HepG2 (cell line): ENCODE data around the gene TRIM28. TPM values are rescaled to one million over a fixed set of nuclear protein-coding genes. Genes with fewer than 3 reads are reported as not detected.

ENCODE experiments used
- ATF7-NPFF ChIP-seq: sonication (generic); formaldehyde crosslinking; IDR thresholded peaks from 2 replicates; pipeline ENCODE4 v1.8.1; 2023; ENCODE audit warnings: mild to moderate bottlenecking, low read depth, missing genetic modification reagents, moderate library complexity
- PRPF4 ChIP-seq: fragments of 200-400 bp; formaldehyde crosslinking; IDR thresholded peaks from 2 replicates; pipeline ENCODE4 v1.6.1; 2016; ENCODE audit warnings: low read length, low read depth; ENCODE audit not compliant: poor library complexity, severe bottlenecking
- RNF2 ChIP-seq: fragments of 450-650 bp; conservative IDR thresholded peaks from 2 replicates; pipeline ENCODE4 v1.6.1; 2016; ENCODE audit warnings: low read depth
- RXRA ChIP-seq: sonication (generic); formaldehyde crosslinking; IDR thresholded peaks from 2 replicates; pipeline ENCODE4 v1.5.1; 2020; ENCODE audit warnings: missing genetic modification reagents
- SP2 ChIP-seq: sonication (generic); formaldehyde crosslinking; IDR thresholded peaks from 2 replicates; pipeline ENCODE4 v1.5.1; 2020; ENCODE audit warnings: mild to moderate bottlenecking, missing genetic modification reagents
- ZKSCAN5 ChIP-seq: sonication (generic); formaldehyde crosslinking; IDR thresholded peaks from 2 replicates; pipeline ENCODE4 v1.5.1; 2020; ENCODE audit warnings: mild to moderate bottlenecking, missing genetic modification reagents
- ZNF101 ChIP-seq: sonication (generic); formaldehyde crosslinking; IDR thresholded peaks from 2 replicates; pipeline ENCODE4 v1.4.0; 2020; ENCODE audit warnings: mild to moderate bottlenecking, low read depth, missing genetic modification reagents, borderline replicate concordance
- ZNF567 ChIP-seq: sonication (generic); formaldehyde crosslinking; IDR thresholded peaks from 2 replicates; pipeline ENCODE4 v1.8.1; 2023; ENCODE audit warnings: mild to moderate bottlenecking, missing genetic modification reagents, borderline replicate concordance
- ZNF607 ChIP-seq: sonication (generic); formaldehyde crosslinking; IDR thresholded peaks from 2 replicates; pipeline ENCODE4 v1.5.1; 2020; ENCODE audit warnings: missing genetic modification reagents, mild to moderate bottlenecking, borderline replicate concordance
- ZNF781 ChIP-seq: sonication (generic); formaldehyde crosslinking; IDR thresholded peaks from 2 replicates; pipeline ENCODE4 v1.5.1; 2020; ENCODE audit warnings: borderline replicate concordance, mild to moderate bottlenecking, missing genetic modification reagents; ENCODE audit errors: not compliant biosample characterization
- ZZZ3 ChIP-seq: sonication (generic); formaldehyde crosslinking; IDR thresholded peaks from 2 replicates; pipeline ENCODE4 v1.4.0; 2020; ENCODE audit warnings: missing genetic modification reagents, mild to moderate bottlenecking, borderline replicate concordance
- polyA plus RNA-seq, 8 experiments: library from polyadenylated mRNA; depleted of rRNA in 3 of 8; stranded (reverse) in 7 of 8; unstranded in 1 of 8; fragments of >200 nt; fragmentation: Illumina TruSeq in 4 of 8; extraction: Trizol in 4 of 8; gene quantifications; 2 replicates each; pipeline versions ENCODE4 v1.2.1 to v1.2.3, GENCODE V29; 2011 to 2016; ENCODE audit warnings: low read depth in 4 of 8, missing spikeins in 1 of 8, mixed read lengths in 1 of 8; ENCODE audit not compliant: insufficient read depth in 1 of 8
- total RNA-seq, 5 experiments: library from RNA; depleted of rRNA; stranded (reverse); fragments of >200 nt; fragmentation: Illumina TruSeq; extraction: Trizol; gene quantifications; 2 replicates each; pipeline ENCODE4 v1.2.3, GENCODE V29; 2016; ENCODE audit warnings: low read depth in 1 of 5
- TF ChIP-seq, protein P1 (sequence below): sonication (generic); formaldehyde crosslinking; IDR thresholded peaks from 2 replicates; pipeline ENCODE4 v1.4.0; 2020; ENCODE audit warnings: mild to moderate bottlenecking, low read depth, missing genetic modification reagents
- TF ChIP-seq, protein P2 (sequence below): fragments of 450-650 bp; IDR thresholded peaks from 2 replicates; pipeline ENCODE4 v1.6.1; 2016
- TF ChIP-seq, protein P3 (sequence below): sonication (generic); formaldehyde crosslinking; IDR thresholded peaks from 2 replicates; pipeline ENCODE4 v1.4.0; 2020; ENCODE audit warnings: mild to moderate bottlenecking, missing genetic modification reagents

The TRIM28 gene
- total and polyA plus RNA-seq, 2 of the 13 experiments (the other 11 are each of a cell fraction or from before 2014, with no cell fraction given): 361 to 439 TPM

DNA sequence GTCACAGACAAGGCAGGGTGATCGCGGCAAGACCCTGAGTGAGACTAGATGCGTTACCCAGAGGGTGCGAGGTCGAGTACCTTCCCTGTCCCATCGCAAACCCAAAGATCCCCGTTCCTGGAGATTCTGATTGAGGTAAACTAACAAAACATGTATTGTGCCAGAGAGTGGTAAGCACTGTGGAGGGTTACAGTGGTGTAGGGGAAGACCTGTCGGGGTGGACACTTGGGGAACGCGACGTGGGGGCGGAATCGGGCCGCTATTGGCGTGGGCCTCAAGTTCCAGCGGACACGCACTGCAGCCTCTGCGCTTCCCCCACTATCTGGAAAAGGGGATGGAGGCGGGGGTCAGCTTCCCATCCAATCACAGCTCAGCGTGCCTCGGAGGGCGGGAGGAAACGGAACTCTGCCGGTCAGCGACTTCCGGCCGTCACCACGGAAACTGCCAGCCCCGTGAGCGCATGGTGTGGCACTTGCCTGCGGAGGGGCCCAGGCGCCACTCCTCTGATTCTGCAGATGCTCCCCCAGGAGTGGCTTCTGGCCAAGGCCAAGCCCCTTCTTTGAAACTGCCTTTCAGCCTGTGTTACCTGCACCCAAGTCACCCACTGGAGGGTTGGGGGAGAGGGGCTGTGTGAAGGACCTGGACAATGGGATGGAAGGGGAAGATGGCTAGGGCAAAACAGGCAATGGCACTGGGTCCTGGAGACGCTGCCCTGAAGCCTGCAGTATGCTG lies 15.6 kb downstream of the TRIM28 start (continued):
- TF ChIP-seq ZNF781 (CRISPR knock-in tag): peak; percentile 67
- TF ChIP-seq, protein P1, sequence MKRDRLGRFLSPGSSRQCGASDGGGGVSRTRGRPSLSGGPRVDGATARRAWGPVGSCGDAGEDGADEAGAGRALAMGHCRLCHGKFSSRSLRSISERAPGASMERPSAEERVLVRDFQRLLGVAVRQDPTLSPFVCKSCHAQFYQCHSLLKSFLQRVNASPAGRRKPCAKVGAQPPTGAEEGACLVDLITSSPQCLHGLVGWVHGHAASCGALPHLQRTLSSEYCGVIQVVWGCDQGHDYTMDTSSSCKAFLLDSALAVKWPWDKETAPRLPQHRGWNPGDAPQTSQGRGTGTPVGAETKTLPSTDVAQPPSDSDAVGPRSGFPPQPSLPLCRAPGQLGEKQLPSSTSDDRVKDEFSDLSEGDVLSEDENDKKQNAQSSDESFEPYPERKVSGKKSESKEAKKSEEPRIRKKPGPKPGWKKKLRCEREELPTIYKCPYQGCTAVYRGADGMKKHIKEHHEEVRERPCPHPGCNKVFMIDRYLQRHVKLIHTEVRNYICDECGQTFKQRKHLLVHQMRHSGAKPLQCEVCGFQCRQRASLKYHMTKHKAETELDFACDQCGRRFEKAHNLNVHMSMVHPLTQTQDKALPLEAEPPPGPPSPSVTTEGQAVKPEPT: peak; percentile 87
- peak; percentile 90 for TF ChIP-seq ZZZ3 (CRISPR knock-in tag)
- no peak; the same call in 1 of the 2 replicates for TF ChIP-seq ZNF101 (CRISPR knock-in tag)
- peak; percentile 86 for TF ChIP-seq SP2
- peak; percentile 60 for TF ChIP-seq ATF7-NPFF (CRISPR knock-in tag)
- TF ChIP-seq RXRA (CRISPR knock-in tag): peak; percentile 42
- TF ChIP-seq RNF2: peak; percentile 55; the same call in 1 of the 2 replicates
- TF ChIP-seq ZNF567: no peak
- TF ChIP-seq ZKSCAN5 (CRISPR knock-in tag): peak; percentile 43; the same call in 1 of the 2 replicates
- TF ChIP-seq, protein P2, sequence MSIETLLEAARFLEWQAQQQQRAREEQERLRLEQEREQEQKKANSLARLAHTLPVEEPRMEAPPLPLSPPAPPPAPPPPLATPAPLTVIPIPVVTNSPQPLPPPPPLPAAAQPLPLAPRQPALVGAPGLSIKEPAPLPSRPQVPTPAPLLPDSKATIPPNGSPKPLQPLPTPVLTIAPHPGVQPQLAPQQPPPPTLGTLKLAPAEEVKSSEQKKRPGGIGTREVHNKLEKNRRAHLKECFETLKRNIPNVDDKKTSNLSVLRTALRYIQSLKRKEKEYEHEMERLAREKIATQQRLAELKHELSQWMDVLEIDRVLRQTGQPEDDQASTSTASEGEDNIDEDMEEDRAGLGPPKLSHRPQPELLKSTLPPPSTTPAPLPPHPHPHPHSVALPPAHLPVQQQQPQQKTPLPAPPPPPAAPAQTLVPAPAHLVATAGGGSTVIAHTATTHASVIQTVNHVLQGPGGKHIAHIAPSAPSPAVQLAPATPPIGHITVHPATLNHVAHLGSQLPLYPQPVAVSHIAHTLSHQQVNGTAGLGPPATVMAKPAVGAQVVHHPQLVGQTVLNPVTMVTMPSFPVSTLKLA: peak; percentile 48; the same call in 1 of the 2 replicates
- peak; percentile 73; the same call in 1 of the 2 replicates for TF ChIP-seq ZNF607 (CRISPR knock-in tag)
- no peak for TF ChIP-seq PRPF4
- TF ChIP-seq, protein P3, sequence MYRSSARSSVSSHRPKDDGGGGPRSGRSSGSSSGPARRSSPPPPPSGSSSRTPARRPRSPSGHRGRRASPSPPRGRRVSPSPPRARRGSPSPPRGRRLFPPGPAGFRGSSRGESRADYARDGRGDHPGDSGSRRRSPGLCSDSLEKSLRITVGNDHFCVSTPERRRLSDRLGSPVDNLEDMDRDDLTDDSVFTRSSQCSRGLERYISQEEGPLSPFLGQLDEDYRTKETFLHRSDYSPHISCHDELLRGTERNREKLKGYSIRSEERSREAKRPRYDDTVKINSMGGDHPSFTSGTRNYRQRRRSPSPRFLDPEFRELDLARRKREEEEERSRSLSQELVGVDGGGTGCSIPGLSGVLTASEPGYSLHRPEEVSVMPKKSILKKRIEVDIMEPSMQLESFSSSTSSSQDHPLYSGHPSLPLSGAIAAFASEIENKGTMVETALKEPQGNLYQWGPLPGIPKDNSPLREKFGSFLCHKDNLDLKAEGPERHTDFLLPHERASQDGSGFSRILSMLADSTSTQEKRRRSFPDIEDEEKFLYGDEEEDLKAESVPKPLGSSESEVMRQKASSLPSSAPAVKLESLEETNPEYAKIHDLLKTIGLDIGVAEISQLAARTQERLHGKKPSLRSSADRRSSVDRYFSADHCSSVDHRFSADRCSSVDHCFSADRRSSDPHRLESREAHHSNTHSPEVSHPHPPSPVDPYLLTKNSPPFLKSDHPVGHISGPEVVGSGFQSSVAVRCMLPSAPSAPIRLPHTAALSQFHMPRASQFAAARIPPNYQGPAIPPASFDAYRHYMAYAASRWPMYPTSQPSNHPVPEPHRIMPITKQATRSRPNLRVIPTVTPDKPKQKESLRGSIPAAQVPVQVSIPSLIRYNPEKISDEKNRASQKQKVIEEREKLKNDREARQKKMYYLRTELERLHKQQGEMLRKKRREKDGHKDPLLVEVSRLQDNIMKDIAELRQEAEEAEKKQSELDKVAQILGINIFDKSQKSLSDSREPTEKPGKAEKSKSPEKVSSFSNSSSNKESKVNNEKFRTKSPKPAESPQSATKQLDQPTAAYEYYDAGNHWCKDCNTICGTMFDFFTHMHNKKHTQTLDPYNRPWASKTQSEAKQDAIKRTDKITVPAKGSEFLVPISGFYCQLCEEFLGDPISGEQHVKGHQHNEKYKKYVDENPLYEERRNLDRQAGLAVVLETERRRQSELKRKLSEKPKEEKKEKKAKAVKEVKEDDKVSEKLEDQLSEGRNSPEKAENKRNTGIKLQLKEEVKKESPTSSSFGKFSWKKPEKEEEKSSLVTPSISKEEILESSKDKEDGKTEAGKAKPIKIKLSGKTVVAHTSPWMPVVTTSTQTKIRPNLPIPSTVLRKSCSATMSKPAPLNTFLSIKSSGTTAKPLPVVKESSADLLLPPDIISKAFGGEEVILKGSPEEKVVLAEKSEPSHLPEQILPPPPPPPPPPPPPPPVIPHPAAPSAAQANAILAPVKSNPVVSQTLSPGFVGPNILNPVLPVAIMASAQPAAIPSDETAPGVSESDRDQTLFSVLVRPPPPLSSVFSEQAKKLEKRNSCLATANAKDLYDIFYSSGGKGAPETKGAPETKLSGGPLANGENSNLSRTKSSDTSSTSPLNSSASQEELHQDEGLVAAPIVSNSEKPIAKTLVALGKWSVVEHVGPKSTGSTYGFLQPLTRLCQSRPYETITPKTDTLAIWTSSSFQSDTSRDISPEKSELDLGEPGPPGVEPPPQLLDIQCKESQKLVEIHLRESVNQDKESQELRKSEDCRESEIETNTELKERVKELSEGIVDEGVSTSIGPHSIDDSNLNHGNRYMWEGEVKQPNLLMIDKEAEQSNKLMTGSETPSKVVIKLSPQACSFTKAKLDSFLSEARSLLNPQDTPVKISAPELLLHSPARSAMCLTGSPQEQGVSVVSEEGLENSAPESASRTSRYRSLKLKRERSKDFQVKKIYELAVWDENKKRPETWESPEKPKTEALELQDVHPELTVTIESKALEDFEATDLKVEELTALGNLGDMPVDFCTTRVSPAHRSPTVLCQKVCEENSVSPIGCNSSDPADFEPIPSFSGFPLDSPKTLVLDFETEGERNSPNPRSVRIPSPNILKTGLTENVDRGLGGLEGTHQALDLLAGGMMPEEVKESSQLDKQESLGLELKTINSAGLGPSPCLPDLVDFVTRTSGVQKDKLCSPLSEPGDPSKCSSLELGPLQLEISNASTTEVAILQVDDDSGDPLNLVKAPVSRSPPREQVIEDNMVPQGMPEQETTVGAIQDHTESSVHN (CRISPR knock-in tag): peak; percentile 83; the same call in 1 of the 2 replicates
